ACHN (cell line): ENCODE data around the gene TCERG1L.

Source experiments
- DNase-seq: peaks from one replicate; pipeline ENCODE4 v3.0.0-alpha.2; 2015
- in situ Hi-C: cut with HindIII; loops from 2 replicates; pipeline ENCODE4 v1.10.0; 2017; ENCODE audit warnings: low sequenced_read_pairs, low pct_ligation_motif_present, low pct_unique_long_range_greater_than_20kb

Gene TCERG1L

GRCh38 chr10:131218811-131219583, 92.5 kb downstream of the TCERG1L start:
- in situ Hi-C loops = no loop called here
- DNase-seq = no peak

GRCh38 chr10:131216681-131217230, 94.8 kb downstream of the TCERG1L start:
- in situ Hi-C loops = no loop called here
- DNase-seq = no peak

GRCh38 chr10:131215776-131216175, 95.7 kb downstream of the TCERG1L start:
- in situ Hi-C loops = no loop called here
- no peak for DNase-seq

GRCh38 chr10:131214521-131215244, 96.8 kb downstream of the TCERG1L start:
- in situ Hi-C loops = no loop called here
- no peak for DNase-seq

- in situ Hi-C loops = no loop called here
- no peak for DNase-seq
Observed at GRCh38 chr10:131213741-131214505, 97.6 kb downstream of the TCERG1L start.

GRCh38 chr10:131212763-131213325, 98.7 kb downstream of the TCERG1L start:
- DNase-seq = no peak
- in situ Hi-C loops = no loop called here

GRCh38 chr10:131211965-131212619, 99.4 kb downstream of the TCERG1L start:
- in situ Hi-C loops = no loop called here

GRCh38 chr10:131211559-131211958, 100.0 kb downstream of the TCERG1L start:
- in situ Hi-C loops = no loop called here
- DNase-seq = no peak

More at GRCh38 chr10:131211965-131212619, 99.4 kb downstream of the TCERG1L start:
- no peak for DNase-seq

GRCh38 chr10:131211146-131211545, 100.4 kb downstream of the TCERG1L start:
- in situ Hi-C loops = no loop called here
- DNase-seq = no peak

GRCh38 chr10:131210181-131210580, 101.3 kb downstream of the TCERG1L start:
- no peak for DNase-seq
- in situ Hi-C loops = no loop called here

- no peak for DNase-seq
- in situ Hi-C loops = no loop called here
Observed at GRCh38 chr10:131207584-131208532, 103.7 kb downstream of the TCERG1L start.

- in situ Hi-C loops = no loop called here
- DNase-seq = no peak
Observed at GRCh38 chr10:131207176-131207575, 104.3 kb downstream of the TCERG1L start.

GRCh38 chr10:131206111-131206995, 105.2 kb downstream of the TCERG1L start:
- in situ Hi-C loops = no loop called here
- DNase-seq = no peak

- in situ Hi-C loops = no loop called here
- DNase-seq = no peak
Observed at GRCh38 chr10:131205556-131205955, 106.0 kb downstream of the TCERG1L start.

- no peak for DNase-seq
- in situ Hi-C loops = no loop called here
Observed at GRCh38 chr10:131204406-131205152, 106.9 kb downstream of the TCERG1L start.
